Ishikawa (cell line): Measurements from ENCODE around the gene ESR1.

Source experiments
- CREB1 ChIP-seq: IDR thresholded peaks from 2 replicates; pipeline ENCODE4 v1.6.1; 2012; ENCODE audit warnings: low read depth
- EGR1 ChIP-seq: IDR thresholded peaks from 2 replicates; pipeline ENCODE4 v1.6.1; 2012
- EP300 ChIP-seq: IDR thresholded peaks from 2 replicates; pipeline ENCODE4 v1.6.1; 2012; ENCODE audit warnings: borderline replicate concordance
- FOXM1 ChIP-seq: IDR thresholded peaks from 2 replicates; pipeline ENCODE4 v1.6.1; 2012; ENCODE audit warnings: low read depth, borderline replicate concordance
- NFIC ChIP-seq: IDR thresholded peaks from 2 replicates; pipeline ENCODE4 v1.6.1; 2012
- RAD21 ChIP-seq: IDR thresholded peaks from 2 replicates; pipeline ENCODE4 v1.6.1; 2012; ENCODE audit warnings: low read depth
- TAF1 ChIP-seq: IDR thresholded peaks from 2 replicates; pipeline ENCODE4 v1.6.1; 2012; ENCODE audit warnings: low read depth, mild to moderate bottlenecking
- TCF12 ChIP-seq: IDR thresholded peaks from 2 replicates; pipeline ENCODE4 v1.6.1; 2012; ENCODE audit warnings: low read depth
- TEAD4 ChIP-seq: IDR thresholded peaks from 2 replicates; pipeline ENCODE4 v1.6.1; 2012
- YY1 ChIP-seq: IDR thresholded peaks from 2 replicates; pipeline ENCODE4 v1.6.1; 2012; ENCODE audit warnings: low read depth
- ZBTB7A ChIP-seq: IDR thresholded peaks from 2 replicates; pipeline ENCODE4 v1.6.1; 2012; ENCODE audit warnings: low read depth
- TF ChIP-seq, protein P1 (sequence below): IDR thresholded peaks from 2 replicates; pipeline ENCODE4 v1.6.1; 2012
- TF ChIP-seq, protein P2 (sequence below): IDR thresholded peaks from 2 replicates; pipeline ENCODE4 v1.6.1; 2012
- TF ChIP-seq, protein P3 (sequence below): IDR thresholded peaks from 2 replicates; pipeline ENCODE4 v1.6.1; 2012; ENCODE audit warnings: low read depth, mild to moderate bottlenecking

Gene ESR1

DNA sequence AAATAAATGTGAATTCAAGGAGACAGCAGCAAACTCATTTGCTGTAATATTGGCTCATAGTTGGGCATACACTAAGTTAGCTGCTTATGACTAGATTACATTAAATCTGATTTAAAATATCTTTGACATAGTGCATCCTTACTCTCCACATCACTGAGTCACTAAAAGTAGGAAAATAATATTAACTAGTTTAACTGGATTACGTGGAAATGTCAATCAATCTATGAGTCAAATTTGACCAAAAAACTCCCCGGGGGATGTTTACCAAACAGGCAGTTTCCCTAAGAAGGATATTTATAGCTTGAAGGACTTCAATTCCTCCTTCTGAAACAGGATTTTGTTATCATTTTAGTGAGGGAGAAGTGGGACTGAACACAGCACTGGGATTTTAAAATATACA is 366.5 kb downstream of the ESR1 start:
- TF ChIP-seq TCF12 = no peak

DNA sequence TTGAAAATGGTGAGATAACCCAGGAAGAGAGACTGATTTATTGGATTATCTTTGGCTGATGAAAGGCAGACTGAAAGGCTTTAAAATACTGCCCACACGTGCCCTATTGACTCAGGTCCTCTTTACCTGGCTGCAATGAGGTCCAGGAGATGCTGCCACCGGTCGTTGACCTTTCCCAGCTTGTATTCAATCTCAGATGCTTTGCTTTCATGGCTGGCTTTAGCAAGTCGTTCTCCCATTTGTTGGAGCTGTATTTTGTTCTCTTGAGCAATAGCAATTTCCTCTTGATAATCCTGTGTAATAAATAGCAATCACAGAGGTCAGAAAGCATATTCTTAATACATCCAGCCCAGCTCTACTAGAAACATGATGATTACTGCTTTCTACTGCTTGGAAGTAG is 368.8 kb downstream of the ESR1 start:
- TF ChIP-seq EP300 = no peak
- no peak for TF ChIP-seq TEAD4
- TF ChIP-seq TCF12 = no peak
- TF ChIP-seq, protein P1, sequence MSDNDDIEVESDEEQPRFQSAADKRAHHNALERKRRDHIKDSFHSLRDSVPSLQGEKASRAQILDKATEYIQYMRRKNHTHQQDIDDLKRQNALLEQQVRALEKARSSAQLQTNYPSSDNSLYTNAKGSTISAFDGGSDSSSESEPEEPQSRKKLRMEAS = no peak
- TF ChIP-seq TAF1 = no peak
- no peak for TF ChIP-seq FOXM1
- TF ChIP-seq ZBTB7A = no peak
- TF ChIP-seq, protein P2, sequence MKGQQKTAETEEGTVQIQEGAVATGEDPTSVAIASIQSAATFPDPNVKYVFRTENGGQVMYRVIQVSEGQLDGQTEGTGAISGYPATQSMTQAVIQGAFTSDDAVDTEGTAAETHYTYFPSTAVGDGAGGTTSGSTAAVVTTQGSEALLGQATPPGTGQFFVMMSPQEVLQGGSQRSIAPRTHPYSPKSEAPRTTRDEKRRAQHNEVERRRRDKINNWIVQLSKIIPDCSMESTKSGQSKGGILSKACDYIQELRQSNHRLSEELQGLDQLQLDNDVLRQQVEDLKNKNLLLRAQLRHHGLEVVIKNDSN = no peak
- TF ChIP-seq NFIC = no peak
- TF ChIP-seq, protein P3, sequence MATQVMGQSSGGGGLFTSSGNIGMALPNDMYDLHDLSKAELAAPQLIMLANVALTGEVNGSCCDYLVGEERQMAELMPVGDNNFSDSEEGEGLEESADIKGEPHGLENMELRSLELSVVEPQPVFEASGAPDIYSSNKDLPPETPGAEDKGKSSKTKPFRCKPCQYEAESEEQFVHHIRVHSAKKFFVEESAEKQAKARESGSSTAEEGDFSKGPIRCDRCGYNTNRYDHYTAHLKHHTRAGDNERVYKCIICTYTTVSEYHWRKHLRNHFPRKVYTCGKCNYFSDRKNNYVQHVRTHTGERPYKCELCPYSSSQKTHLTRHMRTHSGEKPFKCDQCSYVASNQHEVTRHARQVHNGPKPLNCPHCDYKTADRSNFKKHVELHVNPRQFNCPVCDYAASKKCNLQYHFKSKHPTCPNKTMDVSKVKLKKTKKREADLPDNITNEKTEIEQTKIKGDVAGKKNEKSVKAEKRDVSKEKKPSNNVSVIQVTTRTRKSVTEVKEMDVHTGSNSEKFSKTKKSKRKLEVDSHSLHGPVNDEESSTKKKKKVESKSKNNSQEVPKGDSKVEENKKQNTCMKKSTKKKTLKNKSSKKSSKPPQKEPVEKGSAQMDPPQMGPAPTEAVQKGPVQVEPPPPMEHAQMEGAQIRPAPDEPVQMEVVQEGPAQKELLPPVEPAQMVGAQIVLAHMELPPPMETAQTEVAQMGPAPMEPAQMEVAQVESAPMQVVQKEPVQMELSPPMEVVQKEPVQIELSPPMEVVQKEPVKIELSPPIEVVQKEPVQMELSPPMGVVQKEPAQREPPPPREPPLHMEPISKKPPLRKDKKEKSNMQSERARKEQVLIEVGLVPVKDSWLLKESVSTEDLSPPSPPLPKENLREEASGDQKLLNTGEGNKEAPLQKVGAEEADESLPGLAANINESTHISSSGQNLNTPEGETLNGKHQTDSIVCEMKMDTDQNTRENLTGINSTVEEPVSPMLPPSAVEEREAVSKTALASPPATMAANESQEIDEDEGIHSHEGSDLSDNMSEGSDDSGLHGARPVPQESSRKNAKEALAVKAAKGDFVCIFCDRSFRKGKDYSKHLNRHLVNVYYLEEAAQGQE = no peak
- no peak for TF ChIP-seq EGR1
- no peak for TF ChIP-seq RAD21
- no peak for TF ChIP-seq CREB1
- no peak for TF ChIP-seq YY1
